HepG2 (cell line): ENCODE data around the gene IRF2. TPM values are rescaled to one million over a fixed set of nuclear protein-coding genes. Genes with fewer than 3 reads are reported as not detected.

Experiments
- FOXK1 ChIP-seq: sonication (generic); formaldehyde crosslinking; IDR thresholded peaks from 2 replicates; pipeline ENCODE4 v1.4.0; 2020; ENCODE audit warnings: low read depth, missing genetic modification reagents, borderline replicate concordance
- MEF2D ChIP-seq: sonication (generic); formaldehyde crosslinking; IDR thresholded peaks from 2 replicates; pipeline ENCODE4 v1.5.1; 2020; ENCODE audit warnings: mild to moderate bottlenecking, missing genetic modification reagents
- PHF20 ChIP-seq: sonication (generic); formaldehyde crosslinking; IDR thresholded peaks from 2 replicates; pipeline ENCODE4 v1.5.0; 2020; ENCODE audit warnings: mild to moderate bottlenecking, missing genetic modification reagents
- PHF5A ChIP-seq: IDR thresholded peaks from one replicate; pipeline ENCODE4 v1.6.1; 2018; ENCODE audit warnings: low read depth, missing genetic modification reagents; ENCODE audit not compliant: unreplicated experiment
- POLR2AphosphoS5 ChIP-seq: IDR thresholded peaks from 2 replicates; pipeline ENCODE4 v1.6.1; 2012; ENCODE audit warnings: low read depth, low read length
- SOX13 ChIP-seq, 3 experiments: fragments of 450-650 bp in 1 of 3; sonication (generic) in 1 of 3; formaldehyde crosslinking in 1 of 3; IDR thresholded peaks in 2 of 3; conservative IDR thresholded peaks in 1 of 3; 2 replicates each; pipeline versions ENCODE4 v1.5.0 to v1.6.1; 2016 to 2020; ENCODE audit warnings: antibody characterized with exemption in 1 of 3, mild to moderate bottlenecking in 1 of 3, missing compliant biosample characterization in 1 of 3, missing genetic modification reagents in 1 of 3, moderate library complexity in 1 of 3
- TBL1XR1 ChIP-seq: fragments of 150-350 bp; IDR thresholded peaks from 2 replicates; pipeline ENCODE4 v1.6.1; 2014; ENCODE audit warnings: borderline replicate concordance, low read length; ENCODE audit not compliant: partially characterized antibody
- YEATS2 ChIP-seq: sonication (generic); formaldehyde crosslinking; IDR thresholded peaks from 2 replicates; pipeline ENCODE4 v1.4.0; 2020; ENCODE audit warnings: missing genetic modification reagents, borderline replicate concordance
- ZMYM3 ChIP-seq: sonication (generic); formaldehyde crosslinking; IDR thresholded peaks from 2 replicates; pipeline ENCODE4 v1.5.1; 2020; ENCODE audit warnings: mild to moderate bottlenecking, missing genetic modification reagents
- ZNF138 ChIP-seq: sonication (generic); formaldehyde crosslinking; IDR thresholded peaks from 2 replicates; pipeline ENCODE4 v1.5.0; 2020; ENCODE audit warnings: mild to moderate bottlenecking, low read depth, missing genetic modification reagents
- ZNF326 ChIP-seq: sonication (generic); formaldehyde crosslinking; IDR thresholded peaks from 2 replicates; pipeline ENCODE4 v1.4.0; 2020; ENCODE audit warnings: missing genetic modification reagents, borderline replicate concordance
- ZNF883 ChIP-seq: sonication (generic); formaldehyde crosslinking; IDR thresholded peaks from 2 replicates; pipeline ENCODE4 v1.5.1; 2020; ENCODE audit warnings: mild to moderate bottlenecking, missing genetic modification reagents; ENCODE audit errors: not compliant biosample characterization
- ZSCAN9 ChIP-seq: IDR thresholded peaks from 2 replicates; pipeline ENCODE4 v1.6.1; 2016; ENCODE audit warnings: borderline replicate concordance
- polyA plus RNA-seq, 8 experiments: library from polyadenylated mRNA; depleted of rRNA in 3 of 8; stranded (reverse) in 7 of 8; unstranded in 1 of 8; fragments of >200 nt; fragmentation: Illumina TruSeq in 4 of 8; extraction: Trizol in 4 of 8; gene quantifications; 2 replicates each; pipeline versions ENCODE4 v1.2.1 to v1.2.3, GENCODE V29; 2011 to 2016; ENCODE audit warnings: low read depth in 4 of 8, missing spikeins in 1 of 8, mixed read lengths in 1 of 8; ENCODE audit not compliant: insufficient read depth in 1 of 8
- total RNA-seq, 5 experiments: library from RNA; depleted of rRNA; stranded (reverse); fragments of >200 nt; fragmentation: Illumina TruSeq; extraction: Trizol; gene quantifications; 2 replicates each; pipeline ENCODE4 v1.2.3, GENCODE V29; 2016; ENCODE audit warnings: low read depth in 1 of 5
- TF ChIP-seq, protein P1 (sequence below): sonication (generic); formaldehyde crosslinking; IDR thresholded peaks from 2 replicates; pipeline ENCODE4 v1.5.0; 2020; ENCODE audit warnings: mild to moderate bottlenecking, missing genetic modification reagents, borderline replicate concordance
- TF ChIP-seq, protein P2 (sequence below): sonication (generic); formaldehyde crosslinking; IDR thresholded peaks from 2 replicates; pipeline ENCODE4 v1.9.0; 2022; ENCODE audit warnings: low read depth, missing genetic modification reagents
- TF ChIP-seq, protein P3 (sequence below): sonication (generic); formaldehyde crosslinking; IDR thresholded peaks from 2 replicates; pipeline ENCODE4 v1.8.0; 2022; ENCODE audit warnings: low read depth, missing genetic modification reagents
- TF ChIP-seq, protein P4 (sequence below): sonication (generic); formaldehyde crosslinking; IDR thresholded peaks from 2 replicates; pipeline ENCODE4 v1.9.0; 2021; ENCODE audit warnings: missing genetic modification reagents, borderline replicate concordance
- TF ChIP-seq, protein P5 (sequence below): sonication (generic); formaldehyde crosslinking; IDR thresholded peaks from 2 replicates; pipeline ENCODE4 v1.9.0; 2021; ENCODE audit warnings: missing genetic modification reagents, mild to moderate bottlenecking, borderline replicate concordance

IRF2 gene
- total and polyA plus RNA-seq, 2 of the 13 experiments (the other 11 are each of a cell fraction or from before 2014, with no cell fraction given), result 15.5 to 28.8 TPM

DNA sequence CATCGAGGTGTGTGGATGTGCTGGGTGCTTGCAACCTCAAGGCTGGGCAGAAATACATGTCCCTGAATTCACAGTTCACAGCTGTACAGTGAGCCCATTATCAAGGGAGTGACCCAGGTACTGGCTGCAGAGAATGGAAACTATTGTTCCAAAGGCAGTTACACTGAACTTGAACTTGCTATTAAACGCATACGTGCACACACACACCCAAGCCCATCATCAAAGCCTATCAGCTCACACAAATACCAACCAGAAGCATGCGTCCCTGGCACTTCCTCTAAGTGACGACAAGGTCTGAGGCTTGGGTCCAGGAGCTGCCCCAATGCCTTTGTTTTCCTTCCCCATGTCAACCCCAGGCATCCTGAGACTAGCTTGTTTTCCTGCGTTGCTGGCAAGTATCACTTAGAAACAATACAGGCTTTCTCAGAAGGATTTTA lies 88.6 kb downstream of the IRF2 start (continued):
- TF ChIP-seq, protein P1, sequence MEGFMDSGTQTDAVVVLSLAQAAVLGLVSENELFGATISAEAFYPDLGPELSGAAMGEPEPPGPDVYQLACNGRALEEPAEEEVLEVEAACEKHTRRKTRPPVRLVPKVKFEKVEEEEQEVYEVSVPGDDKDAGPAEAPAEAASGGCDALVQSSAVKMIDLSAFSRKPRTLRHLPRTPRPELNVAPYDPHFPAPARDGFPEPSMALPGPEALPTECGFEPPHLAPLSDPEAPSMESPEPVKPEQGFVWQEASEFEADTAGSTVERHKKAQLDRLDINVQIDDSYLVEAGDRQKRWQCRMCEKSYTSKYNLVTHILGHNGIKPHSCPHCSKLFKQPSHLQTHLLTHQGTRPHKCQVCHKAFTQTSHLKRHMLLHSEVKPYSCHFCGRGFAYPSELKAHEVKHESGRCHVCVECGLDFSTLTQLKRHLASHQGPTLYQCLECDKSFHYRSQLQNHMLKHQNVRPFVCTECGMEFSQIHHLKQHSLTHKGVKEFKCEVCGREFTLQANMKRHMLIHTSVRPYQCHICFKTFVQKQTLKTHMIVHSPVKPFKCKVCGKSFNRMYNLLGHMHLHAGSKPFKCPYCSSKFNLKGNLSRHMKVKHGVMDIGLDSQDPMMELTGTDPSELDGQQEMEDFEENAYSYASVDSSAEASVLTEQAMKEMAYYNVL (CRISPR knock-in tag), result no peak
- no peak for TF ChIP-seq ZNF883
- TF ChIP-seq, protein P2, sequence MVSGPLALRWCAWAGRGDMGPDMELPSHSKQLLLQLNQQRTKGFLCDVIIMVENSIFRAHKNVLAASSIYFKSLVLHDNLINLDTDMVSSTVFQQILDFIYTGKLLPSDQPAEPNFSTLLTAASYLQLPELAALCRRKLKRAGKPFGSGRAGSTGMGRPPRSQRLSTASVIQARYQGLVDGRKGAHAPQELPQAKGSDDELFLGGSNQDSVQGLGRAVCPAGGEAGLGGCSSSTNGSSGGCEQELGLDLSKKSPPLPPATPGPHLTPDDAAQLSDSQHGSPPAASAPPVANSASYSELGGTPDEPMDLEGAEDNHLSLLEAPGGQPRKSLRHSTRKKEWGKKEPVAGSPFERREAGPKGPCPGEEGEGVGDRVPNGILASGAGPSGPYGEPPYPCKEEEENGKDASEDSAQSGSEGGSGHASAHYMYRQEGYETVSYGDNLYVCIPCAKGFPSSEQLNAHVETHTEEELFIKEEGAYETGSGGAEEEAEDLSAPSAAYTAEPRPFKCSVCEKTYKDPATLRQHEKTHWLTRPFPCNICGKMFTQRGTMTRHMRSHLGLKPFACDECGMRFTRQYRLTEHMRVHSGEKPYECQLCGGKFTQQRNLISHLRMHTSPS (CRISPR knock-in tag), result peak; percentile 63; the same call in 1 of the 2 replicates
- TF ChIP-seq, protein P3, sequence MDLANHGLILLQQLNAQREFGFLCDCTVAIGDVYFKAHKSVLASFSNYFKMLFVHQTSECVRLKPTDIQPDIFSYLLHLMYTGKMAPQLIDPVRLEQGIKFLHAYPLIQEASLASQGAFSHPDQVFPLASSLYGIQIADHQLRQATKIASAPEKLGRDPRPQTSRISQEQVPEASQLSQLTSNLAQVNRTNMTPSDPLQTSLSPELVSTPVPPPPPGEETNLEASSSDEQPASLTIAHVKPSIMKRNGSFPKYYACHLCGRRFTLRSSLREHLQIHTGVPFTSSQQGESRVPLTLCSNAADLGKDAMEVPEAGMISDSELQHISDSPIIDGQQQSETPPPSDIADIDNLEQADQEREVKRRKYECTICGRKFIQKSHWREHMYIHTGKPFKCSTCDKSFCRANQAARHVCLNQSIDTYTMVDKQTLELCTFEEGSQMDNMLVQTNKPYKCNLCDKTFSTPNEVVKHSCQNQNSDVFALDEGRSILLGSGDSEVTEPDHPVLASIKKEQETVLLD (CRISPR knock-in tag), result 0 out of 2 replicates have a peak, but pooled peaks have one; percentile 24
- 0 out of 2 replicates have a peak, but pooled peaks have one; percentile 39 for TF ChIP-seq FOXK1 (CRISPR knock-in tag)
- no peak for TF ChIP-seq PHF5A (CRISPR knock-in tag)
- TF ChIP-seq ZMYM3 (CRISPR knock-in tag), result no peak
- TF ChIP-seq YEATS2 (CRISPR knock-in tag), result peak; percentile 29; the same call in 1 of the 2 replicates
- no peak for TF ChIP-seq POLR2AphosphoS5
- no peak for TF ChIP-seq ZNF326 (CRISPR knock-in tag)
- TF ChIP-seq, protein P4, sequence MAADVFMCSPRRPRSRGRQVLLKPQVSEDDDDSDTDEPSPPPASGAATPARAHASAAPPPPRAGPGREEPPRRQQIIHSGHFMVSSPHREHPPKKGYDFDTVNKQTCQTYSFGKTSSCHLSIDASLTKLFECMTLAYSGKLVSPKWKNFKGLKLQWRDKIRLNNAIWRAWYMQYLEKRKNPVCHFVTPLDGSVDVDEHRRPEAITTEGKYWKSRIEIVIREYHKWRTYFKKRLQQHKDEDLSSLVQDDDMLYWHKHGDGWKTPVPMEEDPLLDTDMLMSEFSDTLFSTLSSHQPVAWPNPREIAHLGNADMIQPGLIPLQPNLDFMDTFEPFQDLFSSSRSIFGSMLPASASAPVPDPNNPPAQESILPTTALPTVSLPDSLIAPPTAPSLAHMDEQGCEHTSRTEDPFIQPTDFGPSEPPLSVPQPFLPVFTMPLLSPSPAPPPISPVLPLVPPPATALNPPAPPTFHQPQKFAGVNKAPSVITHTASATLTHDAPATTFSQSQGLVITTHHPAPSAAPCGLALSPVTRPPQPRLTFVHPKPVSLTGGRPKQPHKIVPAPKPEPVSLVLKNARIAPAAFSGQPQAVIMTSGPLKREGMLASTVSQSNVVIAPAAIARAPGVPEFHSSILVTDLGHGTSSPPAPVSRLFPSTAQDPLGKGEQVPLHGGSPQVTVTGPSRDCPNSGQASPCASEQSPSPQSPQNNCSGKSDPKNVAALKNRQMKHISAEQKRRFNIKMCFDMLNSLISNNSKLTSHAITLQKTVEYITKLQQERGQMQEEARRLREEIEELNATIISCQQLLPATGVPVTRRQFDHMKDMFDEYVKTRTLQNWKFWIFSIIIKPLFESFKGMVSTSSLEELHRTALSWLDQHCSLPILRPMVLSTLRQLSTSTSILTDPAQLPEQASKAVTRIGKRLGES (CRISPR knock-in tag), result no peak
- TF ChIP-seq TBL1XR1, result peak; percentile 67
- TF ChIP-seq SOX13 (IDR thresholded peaks at IDR 0.05), result peak; percentile 96
- TF ChIP-seq SOX13 (CRISPR knock-in tag; conservative IDR thresholded peaks at IDR 0.05 in 1 of 2, IDR thresholded peaks at IDR 0.05 in 1 of 2), result peak in 1 of 2 experiments; percentile 99; a peak in 2 of 4 replicates
- no peak for TF ChIP-seq ZNF138 (CRISPR knock-in tag)
- no peak for TF ChIP-seq PHF20 (CRISPR knock-in tag)
- peak; percentile 60; the same call in 1 of the 2 replicates for TF ChIP-seq MEF2D (CRISPR knock-in tag)
- TF ChIP-seq, protein P5, sequence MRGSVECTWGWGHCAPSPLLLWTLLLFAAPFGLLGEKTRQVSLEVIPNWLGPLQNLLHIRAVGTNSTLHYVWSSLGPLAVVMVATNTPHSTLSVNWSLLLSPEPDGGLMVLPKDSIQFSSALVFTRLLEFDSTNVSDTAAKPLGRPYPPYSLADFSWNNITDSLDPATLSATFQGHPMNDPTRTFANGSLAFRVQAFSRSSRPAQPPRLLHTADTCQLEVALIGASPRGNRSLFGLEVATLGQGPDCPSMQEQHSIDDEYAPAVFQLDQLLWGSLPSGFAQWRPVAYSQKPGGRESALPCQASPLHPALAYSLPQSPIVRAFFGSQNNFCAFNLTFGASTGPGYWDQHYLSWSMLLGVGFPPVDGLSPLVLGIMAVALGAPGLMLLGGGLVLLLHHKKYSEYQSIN (CRISPR knock-in tag), result no peak
- TF ChIP-seq ZSCAN9 (CRISPR knock-in tag), result no peak; the same call in 1 of the 2 replicates
